Measurements from ENCODE around the gene AP4M1. TPM values are rescaled to one million over a fixed set of nuclear protein-coding genes. Genes with fewer than 3 reads are reported as not detected.
A peak's percentile ranks its signal among the peaks of the same experiment; 100 is the strongest.

Gene AP4M1
- total and polyA plus RNA-seq, 2 donors (not counting 1 experiment from before 2014, with no cell fraction given): 17.2 to 19.6 TPM

- no peak overlapping the region for H3K27ac ChIP-seq (ENCODE audit: insufficient read depth, low read length)
- H3K9ac ChIP-seq (ENCODE audit: insufficient read depth, low read length): no peak overlapping the region
- H3K27me3 ChIP-seq (ENCODE audit: control insufficient read depth, insufficient read depth, low read length): no peaks in the 10 kb centered on the region
- no peaks in the 10 kb centered on the region for H4K20me1 ChIP-seq (ENCODE audit: control insufficient read depth, extremely low read depth, insufficient read depth, low read length)
- H3K9me3 ChIP-seq (ENCODE audit: control insufficient read depth, insufficient read depth, low read depth, low read length): no peaks in the 10 kb centered on the region
- DNase-seq (ENCODE audit: low read depth in 2 of 2): no peak
- peaks cover 8% of the 10 kb centered on the region for H3K79me2 ChIP-seq (ENCODE audit: control insufficient read depth, insufficient read depth, low read length)
- no peak overlapping the region for H3K4me2 ChIP-seq (ENCODE audit: extremely low read depth, insufficient read depth, low read length)
- H2AFZ ChIP-seq (ENCODE audit: low read length): no peak overlapping the region
- no peaks in the 10 kb centered on the region for H3K4me1 ChIP-seq (ENCODE audit: control insufficient read depth, extremely low read depth, insufficient read depth, low read length)
- no peaks in the 10 kb centered on the region for H3K36me3 ChIP-seq (ENCODE audit: control insufficient read depth, insufficient read depth, low read length)
- TF ChIP-seq EZH2 (IDR thresholded peaks at IDR 0.05; ENCODE audit: low read length, missing control alignments) (no peak), CTCF (conservative IDR thresholded peaks at IDR 0.05 in 1 of 2, IDR thresholded peaks at IDR 0.05 in 1 of 2; ENCODE audit: low read depth in 1 of 2, low read length in 2 of 2) (no peak)
- no peak overlapping the region for H3K4me3 ChIP-seq (replicated peaks in 1 of 4; ENCODE audit: control extremely low read depth in 1 of 4, insufficient read depth in 1 of 4, low read depth in 3 of 4, low read length in 4 of 4)
Measured at GRCh38 chr7:100147278-100147677, 45.8 kb downstream of the AP4M1 start.

- H4K20me1 ChIP-seq (ENCODE audit: control insufficient read depth, extremely low read depth, insufficient read depth, low read length): no peaks in the 10 kb centered on the region
- peak overlapping the region; percentile 35 to 93 (median 68) for H3K4me3 ChIP-seq (replicated peaks in 1 of 4; ENCODE audit: control extremely low read depth in 1 of 4, insufficient read depth in 1 of 4, low read depth in 3 of 4, low read length in 4 of 4)
- H3K36me3 ChIP-seq (ENCODE audit: control insufficient read depth, insufficient read depth, low read length): no peaks in the 10 kb centered on the region
- peak overlapping the region; percentile 98 for H3K4me2 ChIP-seq (ENCODE audit: extremely low read depth, insufficient read depth, low read length)
- H2AFZ ChIP-seq (ENCODE audit: low read length): peak overlapping the region; percentile 92
- peak overlapping the region; percentile 57 for H3K27ac ChIP-seq (ENCODE audit: insufficient read depth, low read length)
- peaks cover 8% of the 10 kb centered on the region for H3K79me2 ChIP-seq (ENCODE audit: control insufficient read depth, insufficient read depth, low read length)
- H3K4me1 ChIP-seq (ENCODE audit: control insufficient read depth, extremely low read depth, insufficient read depth, low read length): no peaks in the 10 kb centered on the region
- TF ChIP-seq CTCF (conservative IDR thresholded peaks at IDR 0.05 in 1 of 2, IDR thresholded peaks at IDR 0.05 in 1 of 2; ENCODE audit: low read depth in 1 of 2, low read length in 2 of 2): no peak
- no peak for TF ChIP-seq EZH2 (IDR thresholded peaks at IDR 0.05; ENCODE audit: low read length, missing control alignments)
- no peak overlapping the region for H3K9ac ChIP-seq (ENCODE audit: insufficient read depth, low read length)
- DNase-seq (ENCODE audit: low read depth in 2 of 2): no peak
- H3K27me3 ChIP-seq (ENCODE audit: control insufficient read depth, insufficient read depth, low read length): no peaks in the 10 kb centered on the region
- H3K9me3 ChIP-seq (ENCODE audit: control insufficient read depth, insufficient read depth, low read depth, low read length): no peaks in the 10 kb centered on the region
Measured at GRCh38 chr7:100148225-100148558, 46.7 kb downstream of the AP4M1 start.

- H3K79me2 ChIP-seq (ENCODE audit: control insufficient read depth, insufficient read depth, low read length): peaks cover 8% of the 10 kb centered on the region
- H3K36me3 ChIP-seq (ENCODE audit: control insufficient read depth, insufficient read depth, low read length): no peaks in the 10 kb centered on the region
- no peaks in the 10 kb centered on the region for H3K4me1 ChIP-seq (ENCODE audit: control insufficient read depth, extremely low read depth, insufficient read depth, low read length)
- peak within 1 kb of the TSS; percentile 98 for H3K4me2 ChIP-seq (ENCODE audit: extremely low read depth, insufficient read depth, low read length)
- no peaks in the 10 kb centered on the region for H3K9me3 ChIP-seq (ENCODE audit: control insufficient read depth, insufficient read depth, low read depth, low read length)
- TF ChIP-seq EZH2 (IDR thresholded peaks at IDR 0.05; ENCODE audit: low read length, missing control alignments) (no peak), CTCF (conservative IDR thresholded peaks at IDR 0.05 in 1 of 2, IDR thresholded peaks at IDR 0.05 in 1 of 2; ENCODE audit: low read depth in 1 of 2, low read length in 2 of 2) (no peak)
- peak within 1 kb of the TSS; percentile 79 for H3K9ac ChIP-seq (ENCODE audit: insufficient read depth, low read length)
- DNase-seq (ENCODE audit: low read depth in 2 of 2): peak; percentile 99
- H3K27ac ChIP-seq (ENCODE audit: insufficient read depth, low read length): peak within 1 kb of the TSS; percentile 85
- H4K20me1 ChIP-seq (ENCODE audit: control insufficient read depth, extremely low read depth, insufficient read depth, low read length): no peaks in the 10 kb centered on the region
- H3K27me3 ChIP-seq (ENCODE audit: control insufficient read depth, insufficient read depth, low read length): no peaks in the 10 kb centered on the region
- H2AFZ ChIP-seq (ENCODE audit: low read length): peak within 1 kb of the TSS; percentile 93
- H3K4me3 ChIP-seq (replicated peaks in 1 of 4; ENCODE audit: control extremely low read depth in 1 of 4, insufficient read depth in 1 of 4, low read depth in 3 of 4, low read length in 4 of 4): peak within 1 kb of the TSS; percentile 84 to 97 (median 92)
Measured at GRCh38 chr7:100148559-100149328, 47.3 kb downstream of the AP4M1 start, which contains the start of gene LAMTOR4. TSS of gene LAMTOR4 (plus strand) at chr7:100148918. CDS start at chr7:100148973, 55 bp downstream.

Measured in fibroblast of lung (primary cell).